ENCODE data around the gene EXOC2. TPM values are rescaled to one million over a fixed set of nuclear protein-coding genes. Genes with fewer than 3 reads are reported as not detected.
A peak's percentile ranks its signal among the peaks of the same experiment; 100 is the strongest.

Gene EXOC2
- total RNA-seq, 4 donors from 2014 or later: 20.9 to 28.5 (median 24.6) TPM

DNA sequence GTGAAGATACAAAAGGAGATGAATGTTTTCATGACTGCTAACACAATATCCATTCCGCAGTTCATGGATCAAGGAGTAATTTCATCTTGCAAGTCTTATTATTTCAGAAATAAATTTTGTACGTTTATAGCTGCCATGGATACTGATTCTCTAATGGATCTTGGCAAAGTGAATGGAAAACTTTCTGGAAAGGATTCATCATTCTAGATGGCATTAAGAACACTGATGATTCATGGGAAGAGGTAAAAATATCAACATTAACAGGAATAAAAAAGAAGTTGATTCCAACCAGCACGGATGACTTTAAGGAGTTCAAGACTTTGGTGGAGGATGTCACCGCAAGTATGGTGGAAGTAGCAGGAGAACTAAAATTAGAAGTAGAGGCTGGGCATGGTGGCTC is 38.8 kb downstream of the EXOC2 start:
- WGBS: 44% methylated on average over 4 of the region's 4 CpGs

DNA sequence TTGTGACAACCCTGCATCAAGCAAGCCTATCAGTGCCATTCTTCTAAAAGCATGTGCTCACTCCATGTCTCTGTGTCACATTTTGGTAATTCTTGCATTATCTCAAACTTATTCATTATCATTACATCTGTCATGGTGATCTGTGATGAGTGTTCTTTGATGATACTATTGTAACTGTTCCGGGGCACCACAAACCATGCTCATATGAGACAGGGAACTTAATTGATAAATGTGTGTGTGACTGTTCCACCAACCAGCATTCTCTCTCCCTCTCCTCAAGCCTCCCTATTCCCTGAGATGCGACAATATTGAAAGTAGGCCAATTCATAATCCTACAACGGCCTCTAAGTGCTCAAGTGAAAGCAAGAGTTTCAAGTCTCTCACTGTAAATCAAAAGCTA is 40.1 kb downstream of the EXOC2 start:
- no peak overlapping the region for H3K27ac ChIP-seq (replicated peaks in 1 of 4)
- peaks cover 7 to 13% (median 9%) of the 10 kb centered on the region in 4 donors for H3K36me3 ChIP-seq
- DNase-seq (ENCODE audit: extremely low spot score): no peak
- intact Hi-C loops (cut with DNase I): no loop called here
- H3K27me3 ChIP-seq: no peaks in the 10 kb centered on the region
- peaks cover 0 to 10% (median 5%) of the 10 kb centered on the region in 4 donors for H3K9me3 ChIP-seq
- no peak overlapping the region for H3K4me3 ChIP-seq
- TF ChIP-seq, protein P1, sequence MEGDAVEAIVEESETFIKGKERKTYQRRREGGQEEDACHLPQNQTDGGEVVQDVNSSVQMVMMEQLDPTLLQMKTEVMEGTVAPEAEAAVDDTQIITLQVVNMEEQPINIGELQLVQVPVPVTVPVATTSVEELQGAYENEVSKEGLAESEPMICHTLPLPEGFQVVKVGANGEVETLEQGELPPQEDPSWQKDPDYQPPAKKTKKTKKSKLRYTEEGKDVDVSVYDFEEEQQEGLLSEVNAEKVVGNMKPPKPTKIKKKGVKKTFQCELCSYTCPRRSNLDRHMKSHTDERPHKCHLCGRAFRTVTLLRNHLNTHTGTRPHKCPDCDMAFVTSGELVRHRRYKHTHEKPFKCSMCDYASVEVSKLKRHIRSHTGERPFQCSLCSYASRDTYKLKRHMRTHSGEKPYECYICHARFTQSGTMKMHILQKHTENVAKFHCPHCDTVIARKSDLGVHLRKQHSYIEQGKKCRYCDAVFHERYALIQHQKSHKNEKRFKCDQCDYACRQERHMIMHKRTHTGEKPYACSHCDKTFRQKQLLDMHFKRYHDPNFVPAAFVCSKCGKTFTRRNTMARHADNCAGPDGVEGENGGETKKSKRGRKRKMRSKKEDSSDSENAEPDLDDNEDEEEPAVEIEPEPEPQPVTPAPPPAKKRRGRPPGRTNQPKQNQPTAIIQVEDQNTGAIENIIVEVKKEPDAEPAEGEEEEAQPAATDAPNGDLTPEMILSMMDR (IDR thresholded peaks at IDR 0.05): no peak
- no peak for TF ChIP-seq POLR2A (IDR thresholded peaks at IDR 0.05; ENCODE audit: low read depth)
- H3K4me1 ChIP-seq: peaks cover 4 to 21% (median 7%) of the 10 kb centered on the region in 4 donors
- WGBS: 96% methylated on average over 3 of the region's 3 CpGs

More for the DNA sequence above, 38.8 kb downstream of the EXOC2 start:
- TF ChIP-seq EP300 (IDR thresholded peaks at IDR 0.05) (no peak), POLR2A (IDR thresholded peaks at IDR 0.05; ENCODE audit: low read depth) (no peak), POLR2AphosphoS5 (IDR thresholded peaks at IDR 0.05) (no peak)
- TF ChIP-seq, protein P1 (IDR thresholded peaks at IDR 0.05): no peak
- intact Hi-C loops (cut with DNase I): no loop called here
- peaks cover 12 to 34% (median 20%) of the 10 kb centered on the region in 4 donors for H3K4me1 ChIP-seq
- H3K27me3 ChIP-seq: no peaks in the 10 kb centered on the region
- peaks cover 7 to 13% (median 9%) of the 10 kb centered on the region in 4 donors for H3K36me3 ChIP-seq
- no peak overlapping the region for H3K4me3 ChIP-seq
- H3K9me3 ChIP-seq: peaks cover 0 to 10% (median 5%) of the 10 kb centered on the region in 4 donors
- peak overlapping the region in 1 of 4 donors; percentile 43 for H3K27ac ChIP-seq (replicated peaks in 1 of 4)
- no peak for DNase-seq (ENCODE audit: extremely low spot score)

DNA sequence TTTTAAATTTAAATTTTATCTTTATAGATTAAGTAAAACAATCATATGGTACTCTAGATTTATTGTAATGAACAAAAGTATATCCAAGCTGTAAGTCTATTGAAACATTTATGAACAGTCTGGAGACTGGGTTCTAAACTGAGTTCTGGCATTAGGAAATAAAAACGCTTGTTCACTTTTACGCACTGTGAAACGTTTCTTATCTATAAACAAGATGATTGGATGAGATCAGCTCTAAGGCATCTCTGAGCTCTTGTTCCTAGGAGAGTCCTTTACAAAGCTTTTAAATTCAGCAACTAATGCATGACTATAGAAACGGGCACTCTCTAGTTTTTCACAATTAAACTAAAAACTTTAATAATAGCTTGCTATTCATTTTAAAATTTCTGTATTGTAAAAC is 42.8 kb downstream of the EXOC2 start:
- no peak for DNase-seq (ENCODE audit: extremely low spot score)
- peaks cover 0 to 10% (median 5%) of the 10 kb centered on the region in 4 donors for H3K9me3 ChIP-seq
- intact Hi-C loops (cut with DNase I): no loop called here
- 66% methylated on average over 4 of the region's 4 CpGs for WGBS
- no peak overlapping the region for H3K4me3 ChIP-seq
- no peaks in the 10 kb centered on the region for H3K27me3 ChIP-seq
- peaks cover 0 to 18% (median 2%) of the 10 kb centered on the region in 4 donors for H3K4me1 ChIP-seq
- H3K27ac ChIP-seq (replicated peaks in 1 of 4): no peak overlapping the region
- TF ChIP-seq EP300 (IDR thresholded peaks at IDR 0.05) (no peak), POLR2A (IDR thresholded peaks at IDR 0.05; ENCODE audit: low read depth) (no peak), POLR2AphosphoS5 (IDR thresholded peaks at IDR 0.05) (no peak)
- TF ChIP-seq, protein P1 (IDR thresholded peaks at IDR 0.05): no peak
- H3K36me3 ChIP-seq: no peaks in the 10 kb centered on the region

DNA sequence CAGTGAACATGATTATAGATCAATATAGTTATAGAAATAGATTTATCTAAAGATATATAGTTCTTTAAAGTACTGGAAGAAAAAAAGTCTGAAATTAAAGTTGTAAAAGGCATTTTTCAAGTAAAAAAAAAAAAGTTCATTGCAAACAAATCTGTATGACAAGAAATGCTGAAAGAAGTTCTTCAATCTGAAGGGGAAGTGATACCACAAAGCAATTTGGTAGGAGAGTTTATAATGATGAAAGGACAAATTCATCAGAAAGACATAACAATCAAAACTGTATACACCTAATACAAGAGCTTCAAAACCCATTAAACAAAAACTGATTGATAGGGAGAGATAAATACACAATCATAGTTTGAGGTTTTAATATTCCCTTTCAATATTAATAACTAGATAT is 50.1 kb downstream of the EXOC2 start:
- intact Hi-C loops (cut with DNase I): no loop called here
- TF ChIP-seq POLR2AphosphoS5 (IDR thresholded peaks at IDR 0.05) (no peak), POLR2A (IDR thresholded peaks at IDR 0.05; ENCODE audit: low read depth) (no peak), EP300 (IDR thresholded peaks at IDR 0.05) (no peak)
- TF ChIP-seq, protein P1 (IDR thresholded peaks at IDR 0.05): no peak
- no peaks in the 10 kb centered on the region for H3K27me3 ChIP-seq

More for the DNA sequence above, 50.1 kb downstream of the EXOC2 start:
- Histone ChIP-seq H3K4me3 (no peak overlapping the region), H3K36me3 (no peaks in the 10 kb centered on the region), H3K9me3 (no peaks in the 10 kb centered on the region), H3K4me1 (peaks cover 0 to 5% (median 2%) of the 10 kb centered on the region in 4 donors), H3K27ac (replicated peaks in 1 of 4) (no peak overlapping the region)
- DNase-seq (ENCODE audit: extremely low spot score): no peak

Measured in esophagus muscularis mucosa (tissue), 4 donors.